ENCODE measurements around the gene NECAB2. TPM values are rescaled to one million over a fixed set of nuclear protein-coding genes. Genes with fewer than 3 reads are reported as not detected.

The NECAB2 gene
- total RNA-seq, 2 experiments from 2014 or later: not detected

GRCh38 chr16:83973077-83973476 is 5.0 kb downstream of the NECAB2 start:
- no peaks in the 10 kb centered on the region for H3K36me3 Mint-ChIP-seq (ENCODE audit: low read depth)
- H3K27ac Mint-ChIP-seq: no peak overlapping the region
- Histone ChIP-seq H3K27ac (ENCODE audit: low read depth in 1 of 2, low read length in 2 of 2) (no peak overlapping the region), H3K9me3 (ENCODE audit: control insufficient read depth in 1 of 2, insufficient read depth in 1 of 2, low read length in 2 of 2) (peaks cover 1 to 19% of the 10 kb centered on the region in 2 experiments), H3K36me3 (ENCODE audit: insufficient read depth, low read length) (no peaks in the 10 kb centered on the region), H3K4me1 (ENCODE audit: insufficient read depth, low read length) (no peaks in the 10 kb centered on the region), H3K4me3 (ENCODE audit: low read length) (no peak overlapping the region), H3K27me3 (ENCODE audit: control insufficient read depth in 1 of 2, insufficient read depth in 2 of 2, low read length in 2 of 2) (peaks cover 12 to 23% of the 10 kb centered on the region in 2 experiments)
- H3K9me3 Mint-ChIP-seq: peaks cover 2% of the 10 kb centered on the region
- no peak overlapping the region for H3K4me3 Mint-ChIP-seq
- TF ChIP-seq CTCF (IDR thresholded peaks at IDR 0.05): no peak
- intact Hi-C loops (cut with DNase I, micrococcal nuclease): no loop called here
- no peak for ATAC-seq (ENCODE audit: poor library complexity)
- ChIA-PET CTCF (no interaction called here), POLR2A (interaction anchor here (0.5 kb wide), 1 partner anchor 631 kb away, joined by 3 read pairs; no protein-coding TSS in a partner anchor)
- DNase-seq: no peak
- H3K27me3 Mint-ChIP-seq: peaks cover 24% of the 10 kb centered on the region
- H3K4me1 Mint-ChIP-seq (ENCODE audit: low read depth): no peaks in the 10 kb centered on the region

GRCh38 chr16:83973581-83974385 is 5.7 kb downstream of the NECAB2 start:
- DNase-seq: no peak
- no peak overlapping the region for H3K4me3 ChIP-seq (ENCODE audit: low read length)
- no peaks in the 10 kb centered on the region for H3K4me1 Mint-ChIP-seq (ENCODE audit: low read depth)
- H3K4me3 Mint-ChIP-seq: no peak overlapping the region
- POLR2A ChIA-PET: interaction anchor here (0.5 kb wide), 1 partner anchor 631 kb away, joined by 3 read pairs; no protein-coding TSS in a partner anchor
- TF ChIP-seq CTCF (IDR thresholded peaks at IDR 0.05): no peak
- no peak overlapping the region for H3K27ac ChIP-seq (ENCODE audit: low read depth in 1 of 2, low read length in 2 of 2)
- H3K27ac Mint-ChIP-seq: no peak overlapping the region
- peaks cover 24% of the 10 kb centered on the region for H3K27me3 Mint-ChIP-seq
- no peak for ATAC-seq (ENCODE audit: poor library complexity)
- peaks cover 7 to 25% of the 10 kb centered on the region in 2 experiments for H3K9me3 ChIP-seq (ENCODE audit: control insufficient read depth in 1 of 2, insufficient read depth in 1 of 2, low read length in 2 of 2)
- H3K36me3 Mint-ChIP-seq (ENCODE audit: low read depth): no peaks in the 10 kb centered on the region
- CTCF ChIA-PET: no interaction called here
- H3K27me3 ChIP-seq (ENCODE audit: control insufficient read depth in 1 of 2, insufficient read depth in 2 of 2, low read length in 2 of 2): peaks cover 12 to 22% of the 10 kb centered on the region in 2 experiments
- H3K9me3 Mint-ChIP-seq: peaks cover 2% of the 10 kb centered on the region
- H3K4me1 ChIP-seq (ENCODE audit: insufficient read depth, low read length): no peaks in the 10 kb centered on the region
- intact Hi-C loops (cut with DNase I, micrococcal nuclease): no loop called here
- H3K36me3 ChIP-seq (ENCODE audit: insufficient read depth, low read length): no peaks in the 10 kb centered on the region

- no peaks in the 10 kb centered on the region for H3K4me1 ChIP-seq (ENCODE audit: insufficient read depth, low read length)
- CTCF ChIA-PET: no interaction called here
- TF ChIP-seq CTCF (IDR thresholded peaks at IDR 0.05): no peak
- DNase-seq (no peak), ATAC-seq (ENCODE audit: poor library complexity) (no peak)
- no peak overlapping the region for H3K27ac ChIP-seq (ENCODE audit: low read depth in 1 of 2, low read length in 2 of 2)
- Mint-ChIP-seq H3K4me3 (no peak overlapping the region), H3K27me3 (peaks cover 20% of the 10 kb centered on the region), H3K4me1 (ENCODE audit: low read depth) (no peaks in the 10 kb centered on the region), H3K27ac (no peak overlapping the region), H3K36me3 (ENCODE audit: low read depth) (no peaks in the 10 kb centered on the region), H3K9me3 (peaks cover 2% of the 10 kb centered on the region)
- no peak overlapping the region for H3K4me3 ChIP-seq (ENCODE audit: low read length)
- peaks cover 7 to 27% of the 10 kb centered on the region in 2 experiments for H3K9me3 ChIP-seq (ENCODE audit: control insufficient read depth in 1 of 2, insufficient read depth in 1 of 2, low read length in 2 of 2)
- H3K36me3 ChIP-seq (ENCODE audit: insufficient read depth, low read length): no peaks in the 10 kb centered on the region
- POLR2A ChIA-PET: no interaction called here
- intact Hi-C loops (cut with DNase I, micrococcal nuclease): no loop called here
- peaks cover 8 to 17% of the 10 kb centered on the region in 2 experiments for H3K27me3 ChIP-seq (ENCODE audit: control insufficient read depth in 1 of 2, insufficient read depth in 2 of 2, low read length in 2 of 2)
Observed at GRCh38 chr16:83974475-83974874, 6.4 kb downstream of the NECAB2 start.
